ENCODE measurements around the gene GJA3. TPM values are rescaled to one million over a fixed set of nuclear protein-coding genes. Genes with fewer than 3 reads are reported as not detected.

Gene GJA3
- total and polyA plus RNA-seq, 2 experiments from 2014 or later: 0.16 to 0.23 TPM

GRCh38 chr13:20109037-20109436, 51.8 kb downstream of the GJA3 start:
- no peaks in the 10 kb centered on the region for H3K9me2 ChIP-seq (replicated peaks; ENCODE audit: insufficient read depth)

GRCh38 chr13:20106742-20107141, 54.1 kb downstream of the GJA3 start:
- Histone ChIP-seq H2AFZ (no peak overlapping the region), H3K9me3 (ENCODE audit: low read depth) (no peaks in the 10 kb centered on the region), H3K4me1 (ENCODE audit: insufficient read depth) (no peaks in the 10 kb centered on the region), H3K9me2 (replicated peaks; ENCODE audit: insufficient read depth) (no peaks in the 10 kb centered on the region), H4K20me1 (ENCODE audit: insufficient read depth, poor library complexity, severe bottlenecking) (no peaks in the 10 kb centered on the region), H3K79me2 (no peaks in the 10 kb centered on the region), H3K36me3 (replicated peaks; ENCODE audit: insufficient read depth, low read depth) (no peaks in the 10 kb centered on the region), H3K27me3 (peaks cover 6% of the 10 kb centered on the region), H3K27ac (no peak overlapping the region), H3K4me3 (no peak overlapping the region), H3K4me2 (no peak overlapping the region)
- TF ChIP-seq EZH2phosphoT487 (IDR thresholded peaks at IDR 0.05; ENCODE audit: low read depth, severe bottlenecking, unreplicated experiment) (no peak), CTCF (IDR thresholded peaks at IDR 0.05; ENCODE audit: poor library complexity) (no peak), EZH2 (IDR thresholded peaks at IDR 0.05; ENCODE audit: borderline replicate concordance) (no peak)
- WGBS (ENCODE audit: low lambda C conversion rate, missing lambda C conversion rate): 7% methylated on average over 4 of the region's 4 CpGs
- no peak for DNase-seq (ENCODE audit: low spot score)

More at GRCh38 chr13:20109037-20109436, 51.8 kb downstream of the GJA3 start:
- no peaks in the 10 kb centered on the region for H3K4me1 ChIP-seq (ENCODE audit: insufficient read depth)
- no peaks in the 10 kb centered on the region for H3K9me3 ChIP-seq (ENCODE audit: low read depth)
- H3K27me3 ChIP-seq: no peaks in the 10 kb centered on the region
- H3K27ac ChIP-seq: no peak overlapping the region
- TF ChIP-seq EZH2phosphoT487 (IDR thresholded peaks at IDR 0.05; ENCODE audit: low read depth, severe bottlenecking, unreplicated experiment) (no peak), CTCF (IDR thresholded peaks at IDR 0.05; ENCODE audit: poor library complexity) (no peak), EZH2 (IDR thresholded peaks at IDR 0.05; ENCODE audit: borderline replicate concordance) (no peak)
- H3K36me3 ChIP-seq (replicated peaks; ENCODE audit: insufficient read depth, low read depth): no peaks in the 10 kb centered on the region
- no peaks in the 10 kb centered on the region for H4K20me1 ChIP-seq (ENCODE audit: insufficient read depth, poor library complexity, severe bottlenecking)
- no peak overlapping the region for H3K4me3 ChIP-seq
- no peak for DNase-seq (ENCODE audit: low spot score)
- no peak overlapping the region for H3K4me2 ChIP-seq
- H3K79me2 ChIP-seq: no peaks in the 10 kb centered on the region
- 79% methylated on average over 2 of the region's 2 CpGs for WGBS (ENCODE audit: low lambda C conversion rate, missing lambda C conversion rate)
- no peak overlapping the region for H2AFZ ChIP-seq

DNA sequence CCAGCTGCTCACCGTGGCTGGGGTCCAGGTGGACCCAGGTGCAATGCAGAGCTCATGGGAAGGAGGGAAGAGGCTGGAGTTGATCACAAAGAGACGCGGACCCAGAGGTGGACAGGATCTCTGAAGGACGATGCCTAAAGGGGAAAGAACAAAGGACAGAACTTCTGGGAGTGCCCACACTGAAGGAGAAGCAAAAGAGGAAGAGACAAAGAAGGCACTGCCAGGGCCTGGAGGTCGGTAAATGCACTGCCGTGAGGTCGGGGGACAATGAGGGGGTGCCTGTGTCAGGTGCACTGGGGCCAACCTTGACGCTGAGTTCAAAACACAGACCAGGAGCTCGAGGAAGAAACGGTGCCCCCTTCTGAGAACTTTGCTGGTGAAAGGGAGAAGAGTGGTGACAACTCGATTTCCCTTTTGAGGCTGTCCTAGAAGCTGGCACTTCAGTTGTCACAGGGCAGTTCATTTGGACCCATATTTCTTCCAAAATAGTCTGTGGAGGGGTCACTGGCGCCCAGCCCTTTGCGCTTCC, 55.6 kb downstream of the GJA3 start:
- no peaks in the 10 kb centered on the region for H3K79me2 ChIP-seq
- DNase-seq (ENCODE audit: low spot score): no peak
- no peaks in the 10 kb centered on the region for H3K36me3 ChIP-seq (replicated peaks; ENCODE audit: insufficient read depth, low read depth)
- no peak overlapping the region for H3K27ac ChIP-seq
- no peak overlapping the region for H3K4me2 ChIP-seq
- no peak for TF ChIP-seq EZH2 (IDR thresholded peaks at IDR 0.05; ENCODE audit: borderline replicate concordance)
- H3K27me3 ChIP-seq: peaks cover 6% of the 10 kb centered on the region
- no peak overlapping the region for H2AFZ ChIP-seq
- no peaks in the 10 kb centered on the region for H3K9me2 ChIP-seq (replicated peaks; ENCODE audit: insufficient read depth)
- 94% methylated on average over 13 of the region's 13 CpGs for WGBS (ENCODE audit: low lambda C conversion rate, missing lambda C conversion rate)
- H3K9me3 ChIP-seq (ENCODE audit: low read depth): no peaks in the 10 kb centered on the region
- no peaks in the 10 kb centered on the region for H4K20me1 ChIP-seq (ENCODE audit: insufficient read depth, poor library complexity, severe bottlenecking)
- H3K4me1 ChIP-seq (ENCODE audit: insufficient read depth): no peaks in the 10 kb centered on the region
- H3K4me3 ChIP-seq: no peak overlapping the region

- Histone ChIP-seq H3K79me2 (no peaks in the 10 kb centered on the region), H3K4me2 (no peak overlapping the region), H3K36me3 (replicated peaks; ENCODE audit: insufficient read depth, low read depth) (no peaks in the 10 kb centered on the region), H3K4me1 (ENCODE audit: insufficient read depth) (no peaks in the 10 kb centered on the region), H3K27me3 (peaks cover 6% of the 10 kb centered on the region), H3K9me2 (replicated peaks; ENCODE audit: insufficient read depth) (no peaks in the 10 kb centered on the region), H3K27ac (no peak overlapping the region), H2AFZ (no peak overlapping the region), H4K20me1 (ENCODE audit: insufficient read depth, poor library complexity, severe bottlenecking) (no peaks in the 10 kb centered on the region), H3K9me3 (ENCODE audit: low read depth) (no peaks in the 10 kb centered on the region), H3K4me3 (no peak overlapping the region)
- 65% methylated on average over 9 of the region's 9 CpGs for WGBS (ENCODE audit: low lambda C conversion rate, missing lambda C conversion rate)
- DNase-seq (ENCODE audit: low spot score): no peak
- TF ChIP-seq EZH2 (IDR thresholded peaks at IDR 0.05; ENCODE audit: borderline replicate concordance) (no peak), EZH2phosphoT487 (IDR thresholded peaks at IDR 0.05; ENCODE audit: low read depth, severe bottlenecking, unreplicated experiment) (no peak), CTCF (IDR thresholded peaks at IDR 0.05; ENCODE audit: poor library complexity) (no peak)
Observed at GRCh38 chr13:20102525-20103180, 58.2 kb downstream of the GJA3 start.

Measured in hepatocyte (in vitro differentiated cells).